Tibial artery (tissue), 4 donors: Measurements from ENCODE around the gene SMAD6.

Experiments
- DNase-seq, 2 donors: peaks; one replicate each; pipeline ENCODE4 v3.0.0-alpha.2; 2019
- H3K27ac ChIP-seq, 2 donors: fragments of 200-600 bp; sonication (generic) in 1 of 2; 1 replicate in 1 of 2; 2 replicates in 1 of 2; pipeline ENCODE4 v1.5.1; 2018 to 2019; ENCODE audit warnings: mild to moderate bottlenecking in 1 of 2
- H3K27me3 ChIP-seq, 2 donors: fragments of 200-600 bp; sonication (generic) in 1 of 2; one replicate each; pipeline versions ENCODE4 v1.5.1 to v1.6.0; 2016 to 2019
- H3K36me3 ChIP-seq, 3 donors: fragments of 200-600 bp; sonication (generic) in 2 of 3; one replicate each; pipeline ENCODE4 v1.5.1; 2016 to 2019; ENCODE audit warnings: mild to moderate bottlenecking in 2 of 3
- H3K4me1 ChIP-seq, 4 donors: fragments of 200-600 bp; sonication (generic) in 2 of 4; 1 replicate in 3 of 4; 2 replicates in 1 of 4; pipeline ENCODE4 v1.5.1; 2016 to 2019
- H3K4me3 ChIP-seq, 2 donors: fragments of 200-600 bp; sonication (generic) in 1 of 2; 1 replicate in 1 of 2; 2 replicates in 1 of 2; pipeline ENCODE4 v1.5.1; 2018 to 2019; ENCODE audit warnings: mild to moderate bottlenecking in 2 of 2
- H3K9me3 ChIP-seq, 3 donors: fragments of 200-600 bp; sonication (generic) in 1 of 3; one replicate each; pipeline ENCODE4 v1.5.1; 2016 to 2019
- intact Hi-C: fragments of 100-400 bp; cut with DNase I; formaldehyde crosslinking; loops from one replicate; pipeline ENCODE4 v1.15.0; 2023; ENCODE audit warnings: low total_unique reads
- TF ChIP-seq, protein P1 (sequence below), 2 experiments: fragments of 200-600 bp in 1 of 2; fragments of 450-650 bp in 1 of 2; IDR thresholded peaks; one replicate each; pipeline ENCODE4 v1.5.1; 2017 to 2019; ENCODE audit warnings: antibody characterized with exemption in 2 of 2, mild to moderate bottlenecking in 1 of 2, moderate library complexity in 1 of 2

Gene SMAD6

DNA sequence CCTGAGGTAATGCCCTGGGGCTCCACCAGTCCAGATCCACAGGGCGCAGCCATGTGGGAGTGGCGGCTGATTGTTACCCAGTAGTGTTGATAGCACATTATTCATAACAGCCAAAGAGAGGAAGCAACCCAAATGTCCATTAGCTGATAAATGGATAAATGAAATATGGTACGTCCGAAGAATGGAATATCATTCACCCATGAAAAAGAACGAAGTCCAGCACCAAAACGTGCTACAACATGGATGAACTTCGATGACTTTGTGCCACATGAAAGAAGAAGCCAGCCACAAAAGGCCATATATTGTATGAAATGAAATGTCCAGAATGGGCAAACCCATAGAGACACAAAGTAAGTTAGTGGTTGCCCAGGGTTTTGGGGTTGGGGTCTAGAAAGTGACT, 6.4 kb downstream of the SMAD6 start:
- intact Hi-C loops = loop anchor here (5.0 kb wide), 1 partner anchor 64 kb away; no protein-coding TSS in a partner anchor
- TF ChIP-seq, protein P1, sequence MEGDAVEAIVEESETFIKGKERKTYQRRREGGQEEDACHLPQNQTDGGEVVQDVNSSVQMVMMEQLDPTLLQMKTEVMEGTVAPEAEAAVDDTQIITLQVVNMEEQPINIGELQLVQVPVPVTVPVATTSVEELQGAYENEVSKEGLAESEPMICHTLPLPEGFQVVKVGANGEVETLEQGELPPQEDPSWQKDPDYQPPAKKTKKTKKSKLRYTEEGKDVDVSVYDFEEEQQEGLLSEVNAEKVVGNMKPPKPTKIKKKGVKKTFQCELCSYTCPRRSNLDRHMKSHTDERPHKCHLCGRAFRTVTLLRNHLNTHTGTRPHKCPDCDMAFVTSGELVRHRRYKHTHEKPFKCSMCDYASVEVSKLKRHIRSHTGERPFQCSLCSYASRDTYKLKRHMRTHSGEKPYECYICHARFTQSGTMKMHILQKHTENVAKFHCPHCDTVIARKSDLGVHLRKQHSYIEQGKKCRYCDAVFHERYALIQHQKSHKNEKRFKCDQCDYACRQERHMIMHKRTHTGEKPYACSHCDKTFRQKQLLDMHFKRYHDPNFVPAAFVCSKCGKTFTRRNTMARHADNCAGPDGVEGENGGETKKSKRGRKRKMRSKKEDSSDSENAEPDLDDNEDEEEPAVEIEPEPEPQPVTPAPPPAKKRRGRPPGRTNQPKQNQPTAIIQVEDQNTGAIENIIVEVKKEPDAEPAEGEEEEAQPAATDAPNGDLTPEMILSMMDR (IDR thresholded peaks at IDR 0.05) = no peak
- Histone ChIP-seq H3K9me3 (no peaks in the 10 kb centered on the region), H3K27me3 (no peaks in the 10 kb centered on the region), H3K4me3 (peak overlapping the region in 1 of 2 donors; percentile 84), H3K4me1 (peaks cover 0 to 87% (median 50%) of the 10 kb centered on the region in 4 donors), H3K27ac (peak overlapping the region; percentile 86 to 90), H3K36me3 (peaks cover 0 to 10% (median 0%) of the 10 kb centered on the region in 3 donors)
- no peak for DNase-seq

DNA sequence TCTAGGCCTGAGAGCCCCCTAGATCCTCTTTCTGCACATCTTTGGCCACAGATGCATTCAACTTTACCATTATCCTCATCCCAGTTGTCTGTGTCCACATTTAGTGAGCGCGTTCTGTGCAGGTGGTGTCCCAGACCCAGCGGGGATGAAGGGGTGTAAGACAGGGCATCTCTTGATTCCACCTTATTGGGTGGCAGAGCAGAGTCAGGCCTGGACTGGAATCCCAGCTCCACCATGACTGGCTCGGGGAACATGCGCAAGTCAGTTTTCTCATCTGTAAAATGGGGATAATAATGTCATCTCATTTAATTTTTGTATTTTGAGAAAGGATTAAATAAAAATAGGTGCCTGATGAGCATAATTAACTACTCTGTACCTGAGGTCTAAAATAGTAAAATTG, 7.8 kb downstream of the SMAD6 start:
- intact Hi-C loops = loop anchor here (5.0 kb wide), 1 partner anchor 62 kb away; no protein-coding TSS in a partner anchor
- Histone ChIP-seq H3K27ac (peak overlapping the region in 1 of 2 donors; percentile 90), H3K4me3 (no peak overlapping the region), H3K9me3 (no peaks in the 10 kb centered on the region), H3K4me1 (peaks cover 0 to 97% (median 59%) of the 10 kb centered on the region in 4 donors), H3K27me3 (no peaks in the 10 kb centered on the region), H3K36me3 (peaks cover 0 to 13% (median 0%) of the 10 kb centered on the region in 3 donors)
- DNase-seq = no peak
- TF ChIP-seq, protein P1 (IDR thresholded peaks at IDR 0.05) = no peak

DNA sequence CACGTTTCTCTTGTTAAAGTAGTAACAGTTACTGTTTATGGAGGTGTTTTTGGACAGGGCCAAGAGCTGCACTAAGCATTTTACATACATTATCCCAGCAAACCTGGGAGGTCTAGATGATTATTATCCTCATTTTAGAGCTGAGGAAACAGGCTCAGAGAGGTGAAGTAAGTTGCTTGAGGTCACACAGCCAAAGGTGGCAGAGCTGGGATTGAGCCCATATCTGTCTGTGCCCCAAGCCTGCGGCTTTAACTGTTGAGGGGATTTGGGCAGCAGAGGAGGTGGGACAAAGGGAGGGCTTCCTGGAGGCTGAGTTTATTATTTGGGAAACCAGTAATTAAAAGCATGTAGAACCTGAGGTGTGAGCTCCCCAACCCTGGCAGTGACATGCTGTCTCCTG, 9.2 kb downstream of the SMAD6 start:
- DNase-seq = no peak
- Histone ChIP-seq H3K9me3 (no peaks in the 10 kb centered on the region), H3K4me1 (peaks cover 0 to 96% (median 57%) of the 10 kb centered on the region in 4 donors), H3K36me3 (peaks cover under 1 to 19% (median 3%) of the 10 kb centered on the region in 3 donors), H3K27me3 (no peaks in the 10 kb centered on the region), H3K4me3 (no peak overlapping the region), H3K27ac (peak overlapping the region; percentile 14 to 90)
- TF ChIP-seq, protein P1 (IDR thresholded peaks at IDR 0.05) = no peak
- intact Hi-C loops = no loop called here

DNA sequence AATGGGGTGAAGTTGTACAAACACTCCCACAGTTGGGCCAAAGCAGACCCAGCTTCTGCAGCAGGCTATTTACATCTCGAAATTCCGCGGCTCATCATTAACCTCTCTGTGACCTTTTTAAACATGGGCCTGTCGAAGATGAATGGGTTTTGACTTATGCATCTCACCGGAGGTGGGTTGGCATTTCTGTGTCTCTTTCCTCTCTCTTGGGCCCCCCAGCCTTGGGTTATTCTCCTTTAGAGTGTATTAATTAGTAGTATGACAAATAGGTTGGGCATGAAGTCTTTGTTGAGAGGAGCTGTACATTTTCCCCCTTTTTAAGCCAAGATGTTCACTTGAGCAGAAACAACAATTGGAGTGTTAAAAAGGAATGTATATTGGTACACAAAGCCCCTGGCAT, 9.8 kb downstream of the SMAD6 start:
- H3K4me1 ChIP-seq = peaks cover 0 to 95% (median 51%) of the 10 kb centered on the region in 4 donors
- H3K36me3 ChIP-seq = peaks cover 7 to 25% (median 9%) of the 10 kb centered on the region in 3 donors
- TF ChIP-seq, protein P1 (IDR thresholded peaks at IDR 0.05) = no peak
- peak overlapping the region; percentile 14 to 90 for H3K27ac ChIP-seq
- H3K27me3 ChIP-seq = no peaks in the 10 kb centered on the region
- intact Hi-C loops = no loop called here
- DNase-seq = no peak
- H3K4me3 ChIP-seq = no peak overlapping the region
- no peaks in the 10 kb centered on the region for H3K9me3 ChIP-seq

DNA sequence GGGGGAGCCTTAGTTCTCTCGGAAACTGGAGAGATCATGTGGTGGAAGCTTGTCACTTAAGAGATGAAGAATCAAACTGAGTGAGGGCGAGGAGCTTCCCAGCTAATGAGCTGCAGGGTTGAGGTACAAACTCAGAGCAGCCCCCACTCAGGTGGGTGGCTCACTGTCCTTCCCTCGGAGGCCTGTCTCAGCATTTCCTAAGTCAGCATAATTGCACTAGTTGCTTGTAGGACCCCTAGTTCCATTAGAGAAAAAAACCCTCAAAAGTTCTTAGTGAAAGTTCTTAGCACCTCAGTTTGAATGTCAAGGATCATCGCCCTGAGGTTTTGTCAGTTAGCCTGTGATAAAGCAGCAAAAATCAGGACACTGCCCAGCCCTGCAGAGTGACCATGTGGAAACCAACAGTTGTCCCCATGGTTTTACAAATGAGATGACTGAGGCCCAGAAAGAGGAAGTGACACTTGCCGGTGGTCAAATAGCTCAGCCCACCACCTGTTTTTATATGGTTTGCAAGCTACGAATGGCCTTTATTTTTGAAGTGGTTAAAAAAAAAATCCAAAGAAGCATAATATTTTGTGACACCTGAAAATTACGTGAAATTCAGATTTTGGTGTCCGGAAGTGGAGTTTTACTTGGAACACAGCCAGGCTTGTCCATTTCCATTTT, 11.9 kb downstream of the SMAD6 start:
- Histone ChIP-seq H3K27ac (peak overlapping the region; percentile 66 to 90), H3K9me3 (no peaks in the 10 kb centered on the region), H3K4me3 (no peak overlapping the region), H3K36me3 (peaks cover 16 to 41% (median 16%) of the 10 kb centered on the region in 3 donors), H3K4me1 (peaks cover 0 to 96% (median 42%) of the 10 kb centered on the region in 4 donors), H3K27me3 (no peaks in the 10 kb centered on the region)
- intact Hi-C loops = no loop called here
- TF ChIP-seq, protein P1 (IDR thresholded peaks at IDR 0.05) = no peak
- no peak for DNase-seq
